Nephron progenitor cell (in vitro differentiated cells): ENCODE data around the gene CMBL.
A peak's percentile ranks its signal among the peaks of the same experiment; 100 is the strongest.

Experiments used
- DNase-seq: peaks from one replicate; pipeline ENCODE4 v3.0.0; 2021
- H3K27ac Mint-ChIP-seq: 2 replicates; pipeline ENCODE4 v1.8.0; 2021; ENCODE audit warnings: mild to moderate bottlenecking, moderate library complexity, mixed read lengths
- H3K27me3 Mint-ChIP-seq: 2 replicates; pipeline ENCODE4 v1.8.0; 2021; ENCODE audit warnings: mild to moderate bottlenecking, low read depth, mixed read lengths; ENCODE audit not compliant: poor library complexity
- H3K36me3 Mint-ChIP-seq: 2 replicates; pipeline ENCODE4 v1.8.0; 2021; ENCODE audit warnings: low read depth, mixed read lengths
- H3K4me1 Mint-ChIP-seq: 2 replicates; pipeline ENCODE4 v1.8.0; 2021; ENCODE audit warnings: mixed read lengths
- H3K4me3 Mint-ChIP-seq: 2 replicates; pipeline ENCODE4 v1.8.0; 2021; ENCODE audit warnings: mild to moderate bottlenecking, moderate library complexity, mixed read lengths
- H3K9me3 Mint-ChIP-seq: 2 replicates; pipeline ENCODE4 v1.8.0; 2021; ENCODE audit warnings: mild to moderate bottlenecking, moderate library complexity, mixed read lengths
- CTCF ChIP-seq: fragments of 200-600 bp; sonication (generic); IDR thresholded peaks from 2 replicates; pipeline ENCODE4 v1.5.0; 2021; ENCODE audit warnings: antibody characterized with exemption

CMBL gene

DNA sequence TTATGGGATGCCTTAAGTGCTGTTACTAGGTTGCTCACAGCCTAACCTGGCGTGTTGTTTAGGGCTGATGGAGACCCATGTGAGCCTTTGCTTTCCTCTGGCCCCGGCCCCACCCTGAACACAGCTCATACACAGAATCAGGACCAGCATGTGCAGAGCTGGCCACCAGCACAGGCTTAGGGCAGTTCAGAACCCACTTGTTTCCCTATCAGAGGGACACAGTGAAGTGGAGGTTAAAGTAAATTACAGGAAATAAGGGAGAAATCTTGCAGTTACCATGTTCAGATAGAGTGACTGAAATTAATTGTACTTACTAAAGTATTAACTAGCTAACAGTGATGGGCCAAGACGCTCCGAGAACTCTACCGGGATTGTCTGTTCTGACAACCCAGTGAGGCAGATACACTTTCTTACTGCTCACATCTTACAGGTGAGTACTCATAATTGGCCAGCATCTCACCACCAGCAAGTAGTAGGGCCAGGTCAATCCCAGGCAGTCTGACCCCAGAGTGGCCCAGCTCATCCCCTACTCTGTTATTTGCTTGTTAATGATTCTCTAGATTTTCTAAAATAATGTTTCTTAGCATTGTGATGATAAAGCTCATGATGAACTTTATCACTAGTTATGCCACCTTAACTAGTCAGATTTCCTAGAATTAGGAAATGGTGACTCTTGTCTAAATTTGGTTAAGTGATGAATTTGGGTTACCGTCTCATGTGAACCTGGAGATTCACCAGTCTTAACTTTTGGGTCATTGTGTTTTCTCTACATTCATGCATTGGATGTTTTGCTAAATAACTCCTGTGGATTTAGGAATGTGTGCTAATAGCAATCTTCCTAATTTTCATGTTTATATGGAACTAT, 42.2 kb downstream of the CMBL start:
- no peak overlapping the region for H3K4me3 Mint-ChIP-seq
- H3K27ac Mint-ChIP-seq, result peak overlapping the region; percentile 83
- H3K9me3 Mint-ChIP-seq, result no peaks in the 10 kb centered on the region

DNA sequence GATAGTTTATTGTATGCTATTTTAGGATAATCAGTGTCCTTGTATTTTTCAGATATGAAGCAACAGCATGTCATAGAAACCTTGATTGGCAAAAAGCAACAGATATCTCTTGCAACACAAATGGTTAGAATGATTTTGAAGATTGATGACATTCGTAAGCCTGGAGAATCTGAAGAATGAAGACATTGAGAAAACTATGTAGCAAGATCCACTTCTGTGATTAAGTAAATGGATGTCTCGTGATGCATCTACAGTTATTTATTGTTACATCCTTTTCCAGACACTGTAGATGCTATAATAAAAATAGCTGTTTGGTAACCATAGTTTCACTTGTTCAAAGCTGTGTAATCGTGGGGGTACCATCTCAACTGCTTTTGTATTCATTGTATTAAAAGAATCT, 43.1 kb downstream of the CMBL start:
- DNase-seq, result no peak
- TF ChIP-seq CTCF, result no peak
- Mint-ChIP-seq H3K9me3 (no peaks in the 10 kb centered on the region), H3K27me3 (no peaks in the 10 kb centered on the region), H3K36me3 (peaks cover 50% of the 10 kb centered on the region), H3K4me1 (peaks cover 4% of the 10 kb centered on the region), H3K4me3 (no peak overlapping the region), H3K27ac (peak overlapping the region; percentile 66)

More for the DNA sequence above, 42.2 kb downstream of the CMBL start:
- DNase-seq, result no peak
- H3K4me1 Mint-ChIP-seq, result peaks cover 4% of the 10 kb centered on the region
- no peaks in the 10 kb centered on the region for H3K27me3 Mint-ChIP-seq
- H3K36me3 Mint-ChIP-seq, result peaks cover 43% of the 10 kb centered on the region
- no peak for TF ChIP-seq CTCF

DNA sequence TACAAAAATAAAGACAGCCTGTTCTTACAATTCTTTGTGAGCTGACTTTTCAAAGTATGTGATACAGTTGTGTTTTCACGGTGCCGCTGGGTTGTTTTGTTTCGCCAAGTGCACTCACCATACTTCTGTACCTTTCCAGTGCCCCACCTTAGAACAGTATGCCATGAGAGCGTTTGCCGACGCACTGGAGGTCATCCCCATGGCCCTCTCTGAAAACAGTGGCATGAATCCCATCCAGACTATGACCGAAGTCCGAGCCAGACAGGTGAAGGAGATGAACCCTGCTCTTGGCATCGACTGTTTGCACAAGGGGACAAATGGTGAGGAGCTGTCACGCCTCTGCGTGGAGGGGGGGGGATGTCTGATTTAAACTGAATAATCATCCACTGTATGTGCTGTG, 44.7 kb downstream of the CMBL start:
- peaks cover 62% of the 10 kb centered on the region for H3K36me3 Mint-ChIP-seq
- DNase-seq, result no peak

GRCh38 chr5:10262121-10262774, 45.5 kb downstream of the CMBL start:
- Mint-ChIP-seq H3K4me3 (no peak overlapping the region), H3K4me1 (no peaks in the 10 kb centered on the region), H3K9me3 (no peaks in the 10 kb centered on the region), H3K27me3 (no peaks in the 10 kb centered on the region), H3K36me3 (peaks cover 67% of the 10 kb centered on the region), H3K27ac (peak overlapping the region; percentile 91)
- no peak for DNase-seq
- TF ChIP-seq CTCF, result no peak

More for the DNA sequence above, 44.7 kb downstream of the CMBL start:
- TF ChIP-seq CTCF, result no peak
- Mint-ChIP-seq H3K27me3 (no peaks in the 10 kb centered on the region), H3K4me1 (peaks cover under 1% of the 10 kb centered on the region), H3K4me3 (no peak overlapping the region), H3K27ac (no peak overlapping the region), H3K9me3 (no peaks in the 10 kb centered on the region)

GRCh38 chr5:10261065-10261464, 46.6 kb downstream of the CMBL start:
- TF ChIP-seq CTCF, result no peak
- Mint-ChIP-seq H3K27ac (peak overlapping the region; percentile 59), H3K27me3 (no peaks in the 10 kb centered on the region), H3K36me3 (peaks cover 72% of the 10 kb centered on the region), H3K9me3 (no peaks in the 10 kb centered on the region), H3K4me1 (no peaks in the 10 kb centered on the region), H3K4me3 (no peak overlapping the region)
- no peak for DNase-seq
